ENCODE data around the gene ITGAV. TPM values are rescaled to one million over a fixed set of nuclear protein-coding genes. Genes with fewer than 3 reads are reported as not detected.

Gene ITGAV
- total RNA-seq, 2 experiments from 2014 or later = 2.9 to 3.7 TPM

DNA sequence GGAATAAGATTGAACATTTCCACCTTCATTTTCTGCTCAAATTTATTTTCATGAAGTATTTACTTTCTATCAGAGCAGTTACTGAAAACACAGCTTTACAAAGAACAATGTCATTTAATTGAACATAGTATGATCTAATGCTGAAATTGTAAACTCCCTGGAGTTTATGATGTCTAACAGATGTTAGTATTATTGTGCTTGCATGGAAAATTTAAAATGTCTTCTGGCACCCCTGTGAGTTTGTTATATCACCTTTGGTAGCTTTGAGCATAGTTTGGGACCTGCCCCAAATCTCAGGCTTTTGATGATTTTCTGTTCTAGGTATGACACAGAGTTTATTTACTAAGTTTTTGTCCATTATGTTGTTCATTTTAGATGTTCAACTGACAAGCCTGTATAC, 132.1 kb downstream of the ITGAV start:
- no peaks in the 10 kb centered on the region for H3K9me3 Mint-ChIP-seq
- no peaks in the 10 kb centered on the region for H3K36me3 Mint-ChIP-seq (ENCODE audit: low read depth)
- ATAC-seq (ENCODE audit: poor library complexity) (no peak), DNase-seq (no peak)
- Histone ChIP-seq H3K4me3 (ENCODE audit: low read length) (no peak overlapping the region), H3K9me3 (ENCODE audit: control insufficient read depth in 1 of 2, insufficient read depth in 1 of 2, low read length in 2 of 2) (no peaks in the 10 kb centered on the region), H3K4me1 (ENCODE audit: insufficient read depth, low read length) (no peaks in the 10 kb centered on the region), H3K36me3 (ENCODE audit: insufficient read depth, low read length) (no peaks in the 10 kb centered on the region), H3K27ac (ENCODE audit: low read depth in 1 of 2, low read length in 2 of 2) (no peak overlapping the region), H3K27me3 (ENCODE audit: control insufficient read depth in 1 of 2, insufficient read depth in 2 of 2, low read length in 2 of 2) (no peaks in the 10 kb centered on the region)
- no peaks in the 10 kb centered on the region for H3K27me3 Mint-ChIP-seq
- ChIA-PET CTCF (no interaction called here), POLR2A (no interaction called here)
- TF ChIP-seq, protein P1, sequence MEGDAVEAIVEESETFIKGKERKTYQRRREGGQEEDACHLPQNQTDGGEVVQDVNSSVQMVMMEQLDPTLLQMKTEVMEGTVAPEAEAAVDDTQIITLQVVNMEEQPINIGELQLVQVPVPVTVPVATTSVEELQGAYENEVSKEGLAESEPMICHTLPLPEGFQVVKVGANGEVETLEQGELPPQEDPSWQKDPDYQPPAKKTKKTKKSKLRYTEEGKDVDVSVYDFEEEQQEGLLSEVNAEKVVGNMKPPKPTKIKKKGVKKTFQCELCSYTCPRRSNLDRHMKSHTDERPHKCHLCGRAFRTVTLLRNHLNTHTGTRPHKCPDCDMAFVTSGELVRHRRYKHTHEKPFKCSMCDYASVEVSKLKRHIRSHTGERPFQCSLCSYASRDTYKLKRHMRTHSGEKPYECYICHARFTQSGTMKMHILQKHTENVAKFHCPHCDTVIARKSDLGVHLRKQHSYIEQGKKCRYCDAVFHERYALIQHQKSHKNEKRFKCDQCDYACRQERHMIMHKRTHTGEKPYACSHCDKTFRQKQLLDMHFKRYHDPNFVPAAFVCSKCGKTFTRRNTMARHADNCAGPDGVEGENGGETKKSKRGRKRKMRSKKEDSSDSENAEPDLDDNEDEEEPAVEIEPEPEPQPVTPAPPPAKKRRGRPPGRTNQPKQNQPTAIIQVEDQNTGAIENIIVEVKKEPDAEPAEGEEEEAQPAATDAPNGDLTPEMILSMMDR (IDR thresholded peaks at IDR 0.05) = no peak
- intact Hi-C loops (cut with DNase I, micrococcal nuclease) = no loop called here
- no peak overlapping the region for H3K4me3 Mint-ChIP-seq
- H3K27ac Mint-ChIP-seq = no peak overlapping the region
- no peaks in the 10 kb centered on the region for H3K4me1 Mint-ChIP-seq (ENCODE audit: low read depth)

DNA sequence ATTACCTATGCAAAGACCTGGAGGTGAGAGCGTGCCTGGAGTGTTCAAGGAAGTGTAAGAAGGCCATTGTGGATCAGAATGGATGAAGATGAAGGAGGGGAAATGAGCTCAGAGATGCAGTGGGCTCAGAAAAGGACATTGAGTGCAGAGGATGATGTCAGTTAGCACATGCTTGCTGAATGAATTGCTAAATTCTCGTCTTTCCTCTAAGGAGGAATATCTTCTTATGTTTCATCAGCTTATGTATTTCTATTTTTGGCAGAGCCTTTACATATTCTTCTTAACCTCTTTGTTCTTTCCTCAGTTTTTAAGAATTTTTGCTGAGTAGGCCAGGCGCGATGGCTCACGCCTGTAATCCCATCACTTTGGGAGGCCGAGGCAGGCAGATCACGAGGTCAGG, 134.9 kb downstream of the ITGAV start:
- H3K36me3 ChIP-seq (ENCODE audit: insufficient read depth, low read length) = no peaks in the 10 kb centered on the region
- ATAC-seq (ENCODE audit: poor library complexity) (no peak), DNase-seq (no peak)
- H3K4me3 Mint-ChIP-seq = no peak overlapping the region
- no peaks in the 10 kb centered on the region for H3K9me3 Mint-ChIP-seq
- H3K27ac ChIP-seq (ENCODE audit: low read depth in 1 of 2, low read length in 2 of 2) = no peak overlapping the region
- no peak overlapping the region for H3K27ac Mint-ChIP-seq
- no peaks in the 10 kb centered on the region for H3K27me3 ChIP-seq (ENCODE audit: control insufficient read depth in 1 of 2, insufficient read depth in 2 of 2, low read length in 2 of 2)
- no peak overlapping the region for H3K4me3 ChIP-seq (ENCODE audit: low read length)
- CTCF ChIA-PET = no interaction called here
- intact Hi-C loops (cut with DNase I, micrococcal nuclease) = no loop called here
- POLR2A ChIA-PET = no interaction called here
- H3K4me1 ChIP-seq (ENCODE audit: insufficient read depth, low read length) = no peaks in the 10 kb centered on the region
- H3K36me3 Mint-ChIP-seq (ENCODE audit: low read depth) = no peaks in the 10 kb centered on the region
- H3K9me3 ChIP-seq (ENCODE audit: control insufficient read depth in 1 of 2, insufficient read depth in 1 of 2, low read length in 2 of 2) = no peaks in the 10 kb centered on the region
- no peaks in the 10 kb centered on the region for H3K27me3 Mint-ChIP-seq
- TF ChIP-seq, protein P1 (IDR thresholded peaks at IDR 0.05) = no peak
- H3K4me1 Mint-ChIP-seq (ENCODE audit: low read depth) = no peaks in the 10 kb centered on the region

DNA sequence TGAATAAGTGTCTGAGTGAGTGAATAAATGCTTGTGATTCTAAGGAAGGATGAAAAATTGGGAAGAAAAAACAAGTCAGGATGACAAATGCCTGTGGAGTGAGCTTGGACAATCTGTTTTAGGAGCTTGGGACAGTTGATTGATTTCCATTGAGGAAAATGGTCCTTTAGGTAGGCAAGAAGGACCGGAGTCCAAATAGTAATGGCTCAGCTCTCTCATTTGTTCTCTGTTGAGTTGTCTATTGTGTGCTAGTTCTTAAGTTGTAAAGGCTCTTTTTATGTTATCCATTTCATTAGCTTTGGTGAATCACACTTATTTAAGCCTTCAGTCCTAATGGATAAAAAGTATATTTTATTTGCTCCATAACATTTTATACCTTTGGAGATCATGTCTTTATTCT, 135.9 kb downstream of the ITGAV start:
- Mint-ChIP-seq H3K27me3 (no peaks in the 10 kb centered on the region), H3K9me3 (no peaks in the 10 kb centered on the region), H3K4me1 (ENCODE audit: low read depth) (no peaks in the 10 kb centered on the region), H3K4me3 (no peak overlapping the region), H3K27ac (no peak overlapping the region), H3K36me3 (ENCODE audit: low read depth) (no peaks in the 10 kb centered on the region)
- Histone ChIP-seq H3K27ac (ENCODE audit: low read depth in 1 of 2, low read length in 2 of 2) (no peak overlapping the region), H3K4me3 (ENCODE audit: low read length) (no peak overlapping the region), H3K9me3 (ENCODE audit: control insufficient read depth in 1 of 2, insufficient read depth in 1 of 2, low read length in 2 of 2) (no peaks in the 10 kb centered on the region), H3K36me3 (ENCODE audit: insufficient read depth, low read length) (no peaks in the 10 kb centered on the region), H3K27me3 (ENCODE audit: control insufficient read depth in 1 of 2, insufficient read depth in 2 of 2, low read length in 2 of 2) (no peaks in the 10 kb centered on the region), H3K4me1 (ENCODE audit: insufficient read depth, low read length) (no peaks in the 10 kb centered on the region)
- TF ChIP-seq, protein P1 (IDR thresholded peaks at IDR 0.05) = no peak
- ChIA-PET POLR2A (no interaction called here), CTCF (no interaction called here)
- DNase-seq = no peak
- no peak for ATAC-seq (ENCODE audit: poor library complexity)
- intact Hi-C loops (cut with DNase I, micrococcal nuclease) = no loop called here

Measured in CD4-positive, alpha-beta T cell (primary cell).